A549 (cell line): ENCODE results near the gene U2SURP. TPM values are rescaled to one million over a fixed set of nuclear protein-coding genes. Genes with fewer than 3 reads are reported as not detected.
"Not testable (repeated sequence)": the region's sequence is repeated elsewhere in the genome, so short reads cannot be mapped to it uniquely, and the experiment has no call there.

Experiments
- ATAC-seq, 2 experiments: fragments of 200-7000 bp in 1 of 2; fragments of >200 bp in 1 of 2; cut with Nextera tagmentation in 1 of 2; cut with Tn5 transposase in 1 of 2; 3 replicates each; pipeline versions ENCODE4 v1.8.0 to v1.9.1; 2018 to 2020; ENCODE audit warnings: mild to moderate bottlenecking in 1 of 2, moderate library complexity in 1 of 2
- CTCF ChIA-PET: fragments of 300-600 bp; sonication (Branson Sonifier 250); formaldehyde crosslinking; extraction: SDS; loops from one replicate; lab custom pipeline; 2021; ENCODE audit warnings: antibody characterized with exemption, inconsistent platforms; lab: Yijun Ruan, JAX
- POLR2A ChIA-PET: fragments of 350-600 bp; formaldehyde crosslinking; extraction: SDS; loops from one replicate; lab custom pipeline; 2021; ENCODE audit warnings: antibody characterized with exemption, inconsistent platforms; lab: Yijun Ruan, JAX
- DNase-seq, 2 experiments: peaks; one replicate each; pipeline versions ENCODE4 v3.0.0 to v3.0.0-alpha.2; 2011 to 2016; ENCODE audit warnings: low read depth in 1 of 2, low spot score in 1 of 2
- FAIRE-seq: peaks from 2 replicates; lab custom pipeline; 2011; peaks lifted over from hg19 to GRCh38; lab: Jason Lieb, UNC
- H3K27ac ChIP-seq, 2 experiments: fragments of >200 bp; sonication (Bioruptor Twin); formaldehyde crosslinking; 3 replicates each; pipeline ENCODE4 v1.5.1; 2016 to 2017
- H3K4me1 ChIP-seq: fragments of >200 bp; sonication (Bioruptor Twin); formaldehyde crosslinking; 3 replicates; pipeline ENCODE4 v1.6.1; 2016
- H3K4me2 ChIP-seq: fragments of >200 bp; sonication (Bioruptor Twin); formaldehyde crosslinking; 3 replicates; pipeline ENCODE4 v1.6.1; 2016
- H3K4me3 ChIP-seq: fragments of >200 bp; sonication (Bioruptor Twin); formaldehyde crosslinking; 3 replicates; pipeline ENCODE4 v1.5.1; 2016
- H3K9me3 ChIP-seq: fragments of >200 bp; sonication (Bioruptor Twin); formaldehyde crosslinking; 3 replicates; pipeline ENCODE4 v1.6.1; 2016
- CBX8 ChIP-seq: fragments of 200-600 bp; sonication (generic); IDR thresholded peaks from 2 replicates; pipeline ENCODE4 v1.6.1; 2016
- CEBPB ChIP-seq, 2 experiments: fragments of >200 bp in 1 of 2; sonication (Bioruptor Twin) in 1 of 2; formaldehyde crosslinking in 1 of 2; IDR thresholded peaks; 2 replicates each; pipeline ENCODE4 v1.6.1; 2012 to 2016
- CHD2 ChIP-seq: fragments of 150-350 bp; IDR thresholded peaks from 2 replicates; pipeline ENCODE4 v1.6.1; 2014; ENCODE audit warnings: low read length; ENCODE audit not compliant: partially characterized antibody
- EHF ChIP-seq: fragments of 250-450 bp; sonication (Bioruptor Pico); IDR thresholded peaks from 2 replicates; pipeline ENCODE4 v1.5.0; 2020; ENCODE audit warnings: mild to moderate bottlenecking
- ESRRA ChIP-seq: fragments of 150-350 bp; IDR thresholded peaks from 2 replicates; pipeline ENCODE4 v1.6.1; 2014; ENCODE audit warnings: mild to moderate bottlenecking, low read length, borderline replicate concordance
- HDAC2 ChIP-seq: fragments of 200-600 bp; sonication (generic); IDR thresholded peaks from 2 replicates; pipeline ENCODE4 v1.6.1; 2016
- HOXB13 ChIP-seq: fragments of 250-450 bp; sonication (Bioruptor Pico); IDR thresholded peaks from 2 replicates; pipeline ENCODE4 v1.5.0; 2020; ENCODE audit warnings: low read depth, mild to moderate bottlenecking, moderate library complexity
- KDM1A ChIP-seq: fragments of 200-600 bp; sonication (generic); IDR thresholded peaks from 2 replicates; pipeline ENCODE4 v1.6.1; 2016; ENCODE audit warnings: low read depth, mild to moderate bottlenecking
- KDM5A ChIP-seq: fragments of 200-600 bp; sonication (generic); IDR thresholded peaks from 2 replicates; pipeline ENCODE4 v1.6.1; 2016; ENCODE audit warnings: antibody characterized with exemption, mild to moderate bottlenecking
- NFE2L2 ChIP-seq: fragments of 150-350 bp; conservative IDR thresholded peaks from 2 replicates; pipeline ENCODE4 v1.6.1; 2014; ENCODE audit warnings: low read length
- NR3C1 ChIP-seq: fragments of >200 bp; sonication (Bioruptor Twin); formaldehyde crosslinking; IDR thresholded peaks from 3 replicates; pipeline ENCODE4 v1.6.1; 2017
- PHF8 ChIP-seq: fragments of 200-600 bp; sonication (generic); IDR thresholded peaks from 2 replicates; pipeline ENCODE4 v1.6.1; 2016; ENCODE audit warnings: low read depth, mild to moderate bottlenecking, antibody characterized with exemption, moderate library complexity, borderline replicate concordance
- RCOR1 ChIP-seq: fragments of 150-350 bp; IDR thresholded peaks from 2 replicates; pipeline ENCODE4 v1.6.1; 2014; ENCODE audit warnings: antibody characterized with exemption, low read length, low read depth
- RFX5 ChIP-seq: fragments of 450-650 bp; IDR thresholded peaks from 2 replicates; pipeline ENCODE4 v1.7.1; 2014; ENCODE audit warnings: antibody characterized with exemption, mild to moderate bottlenecking, moderate library complexity
- RNF2 ChIP-seq: fragments of 200-600 bp; sonication (generic); IDR thresholded peaks from 2 replicates; pipeline ENCODE4 v1.6.1; 2016; ENCODE audit warnings: low read depth, mild to moderate bottlenecking, antibody characterized with exemption, moderate library complexity, borderline replicate concordance
- SREBF2 ChIP-seq: fragments of 450-650 bp; IDR thresholded peaks from 2 replicates; pipeline ENCODE4 v1.6.1; 2014; ENCODE audit warnings: mild to moderate bottlenecking, moderate library complexity
- WGBS: methylation state at CpG from one replicate; pipeline ENCODE4 v1.1.6; 2017; ENCODE audit errors: missing lambda C conversion rate; 5-methylcytosine and 5-hydroxymethylcytosine counted together
- polyA plus RNA-seq, 4 experiments: library from polyadenylated mRNA; depleted of rRNA in 3 of 4; stranded (reverse); fragments of >200 nt; fragmentation: RNase III in 1 of 4; extraction: RNeasy Plus Mini Kit Qiagen cat#74134 plus additional on column Dnase treatment in 1 of 4; gene quantifications; 2 replicates in 3 of 4; 3 replicates in 1 of 4; pipeline ENCODE4 v1.2.3, GENCODE V29; 2011 to 2017
- TF ChIP-seq, protein P1 (sequence below): IDR thresholded peaks from 2 replicates; pipeline ENCODE4 v1.6.1; 2012
- TF ChIP-seq, protein P2 (sequence below): fragments of 250-450 bp; sonication (Bioruptor Pico); IDR thresholded peaks from 2 replicates; pipeline ENCODE4 v1.5.0; 2020; ENCODE audit warnings: low read depth, mild to moderate bottlenecking, moderate library complexity
- TF ChIP-seq, protein P3 (sequence below): fragments of 200-600 bp; sonication (generic); IDR thresholded peaks from 2 replicates; pipeline ENCODE4 v1.6.1; 2016; ENCODE audit warnings: antibody characterized with exemption, mild to moderate bottlenecking, moderate library complexity

Gene U2SURP
- polyA plus RNA-seq, 2 of the 4 experiments (the other 2 are of a cell fraction): 90.1 to 166 TPM

DNA sequence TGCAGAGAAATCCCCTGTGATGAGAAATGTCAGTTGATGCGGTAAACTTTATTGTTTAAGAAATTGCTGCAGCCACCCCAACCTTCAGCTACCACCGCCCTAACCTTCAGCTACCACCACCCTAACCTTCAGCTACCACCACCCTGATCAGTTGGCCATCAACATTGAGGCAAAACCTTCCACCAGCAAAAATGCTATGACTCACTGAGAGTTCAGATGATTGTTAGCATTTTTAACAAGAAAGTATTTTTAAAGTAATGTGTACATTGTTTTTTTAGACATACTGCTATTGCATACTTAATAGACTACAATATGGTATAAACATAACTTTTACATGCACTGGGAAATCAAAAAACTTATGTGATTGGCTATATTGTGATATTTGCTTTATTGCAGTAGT is 30.0 kb downstream of the U2SURP start:
- 92% methylated on average over 2 of the region's 2 CpGs for WGBS
- Histone ChIP-seq H3K4me3 (no peak overlapping the region), H3K4me2 (no peak overlapping the region), H3K9me3 (no peaks in the 10 kb centered on the region), H3K4me1 (no peaks in the 10 kb centered on the region), H3K27ac (no peak overlapping the region)
- POLR2A ChIA-PET: no interaction called here
- no peak for TF ChIP-seq RFX5
- TF ChIP-seq ESRRA: no peak
- TF ChIP-seq, protein P1, sequence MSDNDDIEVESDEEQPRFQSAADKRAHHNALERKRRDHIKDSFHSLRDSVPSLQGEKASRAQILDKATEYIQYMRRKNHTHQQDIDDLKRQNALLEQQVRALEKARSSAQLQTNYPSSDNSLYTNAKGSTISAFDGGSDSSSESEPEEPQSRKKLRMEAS: no peak
- TF ChIP-seq KDM5A: no peak
- no peak for TF ChIP-seq HOXB13 (CRISPR knock-in tag)
- no peak for TF ChIP-seq CEBPB (IDR thresholded peaks at IDR 0.05)
- no peak for TF ChIP-seq NFE2L2
- no peak for TF ChIP-seq KDM1A
- TF ChIP-seq CBX8: no peak
- TF ChIP-seq, protein P2, sequence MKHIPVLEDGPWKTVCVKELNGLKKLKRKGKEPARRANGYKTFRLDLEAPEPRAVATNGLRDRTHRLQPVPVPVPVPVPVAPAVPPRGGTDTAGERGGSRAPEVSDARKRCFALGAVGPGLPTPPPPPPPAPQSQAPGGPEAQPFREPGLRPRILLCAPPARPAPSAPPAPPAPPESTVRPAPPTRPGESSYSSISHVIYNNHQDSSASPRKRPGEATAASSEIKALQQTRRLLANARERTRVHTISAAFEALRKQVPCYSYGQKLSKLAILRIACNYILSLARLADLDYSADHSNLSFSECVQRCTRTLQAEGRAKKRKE: no peak
- TF ChIP-seq RCOR1: no peak
- TF ChIP-seq SREBF2: no peak
- TF ChIP-seq EHF (CRISPR knock-in tag): no peak
- no peak for TF ChIP-seq RNF2
- TF ChIP-seq PHF8: no peak
- no peak for TF ChIP-seq HDAC2
- TF ChIP-seq CHD2: no peak
- TF ChIP-seq, protein P3, sequence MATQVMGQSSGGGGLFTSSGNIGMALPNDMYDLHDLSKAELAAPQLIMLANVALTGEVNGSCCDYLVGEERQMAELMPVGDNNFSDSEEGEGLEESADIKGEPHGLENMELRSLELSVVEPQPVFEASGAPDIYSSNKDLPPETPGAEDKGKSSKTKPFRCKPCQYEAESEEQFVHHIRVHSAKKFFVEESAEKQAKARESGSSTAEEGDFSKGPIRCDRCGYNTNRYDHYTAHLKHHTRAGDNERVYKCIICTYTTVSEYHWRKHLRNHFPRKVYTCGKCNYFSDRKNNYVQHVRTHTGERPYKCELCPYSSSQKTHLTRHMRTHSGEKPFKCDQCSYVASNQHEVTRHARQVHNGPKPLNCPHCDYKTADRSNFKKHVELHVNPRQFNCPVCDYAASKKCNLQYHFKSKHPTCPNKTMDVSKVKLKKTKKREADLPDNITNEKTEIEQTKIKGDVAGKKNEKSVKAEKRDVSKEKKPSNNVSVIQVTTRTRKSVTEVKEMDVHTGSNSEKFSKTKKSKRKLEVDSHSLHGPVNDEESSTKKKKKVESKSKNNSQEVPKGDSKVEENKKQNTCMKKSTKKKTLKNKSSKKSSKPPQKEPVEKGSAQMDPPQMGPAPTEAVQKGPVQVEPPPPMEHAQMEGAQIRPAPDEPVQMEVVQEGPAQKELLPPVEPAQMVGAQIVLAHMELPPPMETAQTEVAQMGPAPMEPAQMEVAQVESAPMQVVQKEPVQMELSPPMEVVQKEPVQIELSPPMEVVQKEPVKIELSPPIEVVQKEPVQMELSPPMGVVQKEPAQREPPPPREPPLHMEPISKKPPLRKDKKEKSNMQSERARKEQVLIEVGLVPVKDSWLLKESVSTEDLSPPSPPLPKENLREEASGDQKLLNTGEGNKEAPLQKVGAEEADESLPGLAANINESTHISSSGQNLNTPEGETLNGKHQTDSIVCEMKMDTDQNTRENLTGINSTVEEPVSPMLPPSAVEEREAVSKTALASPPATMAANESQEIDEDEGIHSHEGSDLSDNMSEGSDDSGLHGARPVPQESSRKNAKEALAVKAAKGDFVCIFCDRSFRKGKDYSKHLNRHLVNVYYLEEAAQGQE: no peak
- no peak for TF ChIP-seq NR3C1
- CTCF ChIA-PET: interaction anchor here (1.1 to 1.4 kb wide), 2 partner anchors 9 to 30 kb away, joined by 4 read pairs; partner anchors contain the start of gene U2SURP
- no peak for ATAC-seq
- FAIRE-seq: no peak
- no peak for DNase-seq

DNA sequence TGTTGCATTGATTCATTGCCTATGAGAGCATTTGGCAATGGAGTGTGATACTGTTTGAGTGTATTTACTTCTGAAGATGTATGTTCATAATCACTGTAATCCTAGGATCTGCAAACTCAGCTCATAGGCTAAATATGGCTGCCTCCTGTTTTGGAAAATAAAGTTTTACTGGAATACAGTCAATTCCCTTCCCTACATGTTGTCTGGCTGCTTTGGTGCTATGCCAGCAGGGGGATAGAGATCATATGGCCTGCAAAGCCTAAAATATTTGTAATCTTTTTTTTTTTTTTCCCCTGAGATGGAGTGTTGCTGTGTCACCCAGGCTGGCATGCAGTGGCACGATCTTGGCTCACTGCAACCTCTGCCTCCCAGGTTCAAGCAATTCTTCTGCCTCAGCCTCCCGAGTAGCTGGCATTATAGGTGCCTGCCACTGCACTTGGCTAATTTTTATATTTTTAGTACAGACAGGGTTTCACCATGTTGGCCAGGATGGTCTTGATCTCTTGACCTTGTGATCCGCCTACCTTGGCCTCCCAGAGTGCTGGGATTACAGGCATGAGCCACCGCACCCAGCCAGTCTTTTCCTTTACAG is 30.5 kb downstream of the U2SURP start:
- H3K4me1 ChIP-seq, DNase-seq, POLR2A ChIA-PET, ATAC-seq, H3K4me2 ChIP-seq, H3K4me3 ChIP-seq, H3K9me3 ChIP-seq, H3K27ac ChIP-seq, FAIRE-seq: not testable (repeated sequence)
- CTCF ChIA-PET: interaction anchor here (1.4 kb wide), 1 partner anchor 30 kb away, joined by 4 read pairs; the partner anchor contains the start of gene U2SURP
- WGBS: 89% methylated on average over 4 of the region's 4 CpGs
